ENCODE data around the gene KCNB1. TPM values are rescaled to one million over a fixed set of nuclear protein-coding genes. Genes with fewer than 3 reads are reported as not detected.

KCNB1 gene
- total RNA-seq, 1 experiment from 2014 or later: 0.04 TPM

GRCh38 chr20:49469060-49469459 lies 13.4 kb downstream of the KCNB1 start:
- no peak for TF ChIP-seq EZH2 (IDR thresholded peaks at IDR 0.05; ENCODE audit: low read depth)
- TF ChIP-seq, protein P1, sequence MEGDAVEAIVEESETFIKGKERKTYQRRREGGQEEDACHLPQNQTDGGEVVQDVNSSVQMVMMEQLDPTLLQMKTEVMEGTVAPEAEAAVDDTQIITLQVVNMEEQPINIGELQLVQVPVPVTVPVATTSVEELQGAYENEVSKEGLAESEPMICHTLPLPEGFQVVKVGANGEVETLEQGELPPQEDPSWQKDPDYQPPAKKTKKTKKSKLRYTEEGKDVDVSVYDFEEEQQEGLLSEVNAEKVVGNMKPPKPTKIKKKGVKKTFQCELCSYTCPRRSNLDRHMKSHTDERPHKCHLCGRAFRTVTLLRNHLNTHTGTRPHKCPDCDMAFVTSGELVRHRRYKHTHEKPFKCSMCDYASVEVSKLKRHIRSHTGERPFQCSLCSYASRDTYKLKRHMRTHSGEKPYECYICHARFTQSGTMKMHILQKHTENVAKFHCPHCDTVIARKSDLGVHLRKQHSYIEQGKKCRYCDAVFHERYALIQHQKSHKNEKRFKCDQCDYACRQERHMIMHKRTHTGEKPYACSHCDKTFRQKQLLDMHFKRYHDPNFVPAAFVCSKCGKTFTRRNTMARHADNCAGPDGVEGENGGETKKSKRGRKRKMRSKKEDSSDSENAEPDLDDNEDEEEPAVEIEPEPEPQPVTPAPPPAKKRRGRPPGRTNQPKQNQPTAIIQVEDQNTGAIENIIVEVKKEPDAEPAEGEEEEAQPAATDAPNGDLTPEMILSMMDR (conservative IDR thresholded peaks at IDR 0.05): no peak
- intact Hi-C loops (cut with micrococcal nuclease; ENCODE audit: unreplicated experiment): no loop called here

DNA sequence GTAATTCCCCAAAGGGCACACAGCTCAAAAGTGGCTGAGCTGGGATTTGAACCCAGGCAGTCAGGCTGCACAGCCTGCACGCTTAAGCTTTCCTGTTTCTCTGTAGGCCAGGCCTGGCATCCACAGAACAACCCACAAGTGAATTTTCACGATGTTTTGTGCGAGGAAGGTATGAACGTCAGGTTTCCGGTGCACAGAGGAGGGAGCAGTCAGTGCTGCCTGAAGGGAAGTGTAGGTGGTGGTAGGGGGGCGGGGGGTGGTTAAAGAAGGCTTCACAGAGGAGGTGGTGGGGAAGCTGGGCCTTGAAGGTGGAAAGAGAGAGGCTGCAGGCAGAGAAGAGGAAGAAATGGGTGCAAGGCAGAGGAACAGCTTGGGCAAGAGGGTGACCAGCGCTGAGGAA lies 14.1 kb downstream of the KCNB1 start:
- no peaks in the 10 kb centered on the region for H3K9me2 ChIP-seq (ENCODE audit: insufficient read depth)
- H3K9me3 ChIP-seq (ENCODE audit: insufficient read depth, low read depth): no peaks in the 10 kb centered on the region
- CTCF ChIA-PET: no interaction called here
- H3K79me2 ChIP-seq (ENCODE audit: low read depth): no peaks in the 10 kb centered on the region
- no peak overlapping the region for H2AFZ ChIP-seq
- H4K20me1 ChIP-seq (ENCODE audit: insufficient read depth): no peaks in the 10 kb centered on the region
- H3K27me3 ChIP-seq (ENCODE audit: insufficient read depth, low read depth): peaks cover 89% of the 10 kb centered on the region
- H3K27ac ChIP-seq: no peak overlapping the region
- TF ChIP-seq EZH2 (IDR thresholded peaks at IDR 0.05; ENCODE audit: low read depth): no peak
- TF ChIP-seq, protein P1 (conservative IDR thresholded peaks at IDR 0.05): no peak
- H3F3A ChIP-seq (ENCODE audit: insufficient read depth, low read depth): no peaks in the 10 kb centered on the region
- no peak overlapping the region for H3K4me3 ChIP-seq
- no peaks in the 10 kb centered on the region for H3K4me1 ChIP-seq (replicated peaks; ENCODE audit: insufficient read depth)
- no TSS peak for BruUV-seq (replicated peaks)
- no peak overlapping the region for H3K4me2 ChIP-seq
- no peaks in the 10 kb centered on the region for H3K36me3 ChIP-seq (ENCODE audit: low read depth)
- DNase-seq: no peak
- POLR2A ChIA-PET (ENCODE audit: unreplicated experiment): interaction anchor here (0.6 kb wide), 1 partner anchor 241 kb away, joined by 4 read pairs; no protein-coding TSS in a partner anchor
- intact Hi-C loops (cut with micrococcal nuclease; ENCODE audit: unreplicated experiment): no loop called here

More at GRCh38 chr20:49469060-49469459, 13.4 kb downstream of the KCNB1 start:
- H3K36me3 ChIP-seq (ENCODE audit: low read depth): no peaks in the 10 kb centered on the region
- ChIA-PET CTCF (no interaction called here), POLR2A (ENCODE audit: unreplicated experiment) (no interaction called here)
- DNase-seq: no peak
- no peaks in the 10 kb centered on the region for H4K20me1 ChIP-seq (ENCODE audit: insufficient read depth)
- H3K4me1 ChIP-seq (replicated peaks; ENCODE audit: insufficient read depth): no peaks in the 10 kb centered on the region
- H3K9me2 ChIP-seq (ENCODE audit: insufficient read depth): no peaks in the 10 kb centered on the region
- no peak overlapping the region for H3K27ac ChIP-seq
- no peak overlapping the region for H2AFZ ChIP-seq
- H3K79me2 ChIP-seq (ENCODE audit: low read depth): no peaks in the 10 kb centered on the region
- H3K4me3 ChIP-seq: no peak overlapping the region
- H3K27me3 ChIP-seq (ENCODE audit: insufficient read depth, low read depth): peaks cover 90% of the 10 kb centered on the region
- no TSS peak for BruUV-seq (replicated peaks)
- no peaks in the 10 kb centered on the region for H3K9me3 ChIP-seq (ENCODE audit: insufficient read depth, low read depth)
- no peak overlapping the region for H3K4me2 ChIP-seq
- no peaks in the 10 kb centered on the region for H3F3A ChIP-seq (ENCODE audit: insufficient read depth, low read depth)

DNA sequence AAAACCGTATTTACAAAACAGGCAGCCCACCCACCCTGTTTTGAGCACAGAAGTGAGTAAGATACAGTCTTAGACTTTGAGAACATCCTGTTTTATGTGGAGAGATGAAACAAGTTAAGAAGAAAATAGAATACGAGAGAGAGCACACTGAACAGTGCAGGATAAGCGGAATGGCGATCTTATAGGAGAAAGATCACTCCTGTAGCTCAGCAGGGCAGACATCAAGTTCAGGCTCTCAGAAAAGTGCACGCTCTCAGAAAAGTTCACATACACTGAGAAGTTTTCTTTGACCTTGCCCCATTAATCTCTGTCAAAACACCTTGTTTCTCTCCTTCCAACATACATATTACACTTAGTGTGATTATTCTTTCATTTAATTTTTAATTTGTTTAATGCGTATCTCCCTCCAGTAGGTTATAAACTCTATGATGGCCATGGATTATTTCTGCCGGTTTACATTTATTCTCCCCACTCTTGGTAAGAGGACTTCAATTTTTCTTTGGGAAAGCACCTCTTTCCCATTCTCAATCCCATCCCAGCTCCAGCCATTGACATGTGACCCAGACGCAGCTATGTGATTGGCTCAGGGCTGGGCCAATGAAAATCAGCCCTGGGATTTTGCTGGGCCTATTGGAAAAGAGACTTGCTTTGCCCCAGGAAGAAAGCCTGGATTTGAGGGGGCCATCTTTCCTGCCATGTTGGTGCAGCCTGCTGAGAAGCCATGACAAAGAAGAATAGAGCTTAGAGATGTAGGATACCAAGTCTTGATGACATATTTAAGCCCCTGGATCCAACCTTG lies 16.2 kb downstream of the KCNB1 start:
- no peak for DNase-seq
- Histone ChIP-seq H3K9me3 (ENCODE audit: insufficient read depth, low read depth) (no peaks in the 10 kb centered on the region), H3K36me3 (ENCODE audit: low read depth) (no peaks in the 10 kb centered on the region), H3K27me3 (ENCODE audit: insufficient read depth, low read depth) (peaks cover 89% of the 10 kb centered on the region), H3K4me3 (no peak overlapping the region), H3K79me2 (ENCODE audit: low read depth) (no peaks in the 10 kb centered on the region), H3F3A (ENCODE audit: insufficient read depth, low read depth) (no peaks in the 10 kb centered on the region), H3K9me2 (ENCODE audit: insufficient read depth) (no peaks in the 10 kb centered on the region), H4K20me1 (ENCODE audit: insufficient read depth) (no peaks in the 10 kb centered on the region), H3K27ac (no peak overlapping the region), H3K4me2 (no peak overlapping the region), H2AFZ (no peak overlapping the region), H3K4me1 (replicated peaks; ENCODE audit: insufficient read depth) (no peaks in the 10 kb centered on the region)
- ChIA-PET CTCF (interaction anchor here (0.5 kb wide), 1 partner anchor 70 kb away, joined by 3 read pairs; no protein-coding TSS in a partner anchor), POLR2A (ENCODE audit: unreplicated experiment) (no interaction called here)
- BruUV-seq (replicated peaks): no TSS peak
- TF ChIP-seq, protein P1 (conservative IDR thresholded peaks at IDR 0.05): no peak
- TF ChIP-seq EZH2 (IDR thresholded peaks at IDR 0.05; ENCODE audit: low read depth): no peak
- intact Hi-C loops (cut with micrococcal nuclease; ENCODE audit: unreplicated experiment): no loop called here

All from PC-9 (cell line).